GM12801 (cell line): ENCODE results near the gene CALN1.

Source experiments
- CTCF ChIP-seq: IDR thresholded peaks from one replicate; pipeline ENCODE4 v1.5.1; 2011; ENCODE audit warnings: control low read depth; ENCODE audit not compliant: insufficient read length; ENCODE audit errors: extremely low read depth

Gene CALN1

GRCh38 chr7:72038022-72038732 lies 374.0 kb downstream of the CALN1 start:
- no peak for TF ChIP-seq CTCF

GRCh38 chr7:72037516-72037915 lies 374.6 kb downstream of the CALN1 start:
- no peak for TF ChIP-seq CTCF

- no peak for TF ChIP-seq CTCF
Measured at GRCh38 chr7:72035266-72035665, 376.9 kb downstream of the CALN1 start.

GRCh38 chr7:72032934-72033333 lies 379.2 kb downstream of the CALN1 start:
- no peak for TF ChIP-seq CTCF

- no peak for TF ChIP-seq CTCF
Measured at GRCh38 chr7:72030994-72031667, 381.0 kb downstream of the CALN1 start.

GRCh38 chr7:72028267-72028666 lies 383.9 kb downstream of the CALN1 start:
- no peak for TF ChIP-seq CTCF

GRCh38 chr7:72025381-72025960 lies 386.7 kb downstream of the CALN1 start:
- TF ChIP-seq CTCF = no peak
